ENCODE data around the gene PELI2.

Gene PELI2

DNA sequence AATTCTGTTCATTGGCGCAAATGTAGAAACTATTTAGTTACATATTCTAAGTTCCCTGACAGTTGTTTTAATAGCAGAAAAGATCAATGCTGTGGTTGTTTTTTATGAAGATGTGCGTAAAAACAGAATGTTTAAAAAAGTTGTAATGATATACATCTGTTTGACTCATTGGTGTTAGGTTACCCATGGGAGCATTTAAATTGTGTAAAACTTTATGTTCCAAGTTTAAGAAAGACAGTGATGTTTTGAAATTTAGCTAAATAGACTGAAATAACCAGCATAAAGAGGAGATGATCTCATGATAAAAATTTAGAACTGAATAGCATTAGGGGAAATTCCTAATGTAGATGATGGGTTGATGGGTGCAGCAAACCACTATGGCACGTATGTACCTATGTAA, 3.6 kb downstream of the PELI2 start:
- DNase-seq = no peak
- TF ChIP-seq, protein P1, sequence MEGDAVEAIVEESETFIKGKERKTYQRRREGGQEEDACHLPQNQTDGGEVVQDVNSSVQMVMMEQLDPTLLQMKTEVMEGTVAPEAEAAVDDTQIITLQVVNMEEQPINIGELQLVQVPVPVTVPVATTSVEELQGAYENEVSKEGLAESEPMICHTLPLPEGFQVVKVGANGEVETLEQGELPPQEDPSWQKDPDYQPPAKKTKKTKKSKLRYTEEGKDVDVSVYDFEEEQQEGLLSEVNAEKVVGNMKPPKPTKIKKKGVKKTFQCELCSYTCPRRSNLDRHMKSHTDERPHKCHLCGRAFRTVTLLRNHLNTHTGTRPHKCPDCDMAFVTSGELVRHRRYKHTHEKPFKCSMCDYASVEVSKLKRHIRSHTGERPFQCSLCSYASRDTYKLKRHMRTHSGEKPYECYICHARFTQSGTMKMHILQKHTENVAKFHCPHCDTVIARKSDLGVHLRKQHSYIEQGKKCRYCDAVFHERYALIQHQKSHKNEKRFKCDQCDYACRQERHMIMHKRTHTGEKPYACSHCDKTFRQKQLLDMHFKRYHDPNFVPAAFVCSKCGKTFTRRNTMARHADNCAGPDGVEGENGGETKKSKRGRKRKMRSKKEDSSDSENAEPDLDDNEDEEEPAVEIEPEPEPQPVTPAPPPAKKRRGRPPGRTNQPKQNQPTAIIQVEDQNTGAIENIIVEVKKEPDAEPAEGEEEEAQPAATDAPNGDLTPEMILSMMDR (IDR thresholded peaks at IDR 0.05) = no peak
- peaks cover 74% of the 10 kb centered on the region for H3K4me1 Mint-ChIP-seq
- peaks cover 7% of the 10 kb centered on the region for H3K27me3 Mint-ChIP-seq (ENCODE audit: low read depth, poor library complexity)
- no peaks in the 10 kb centered on the region for H3K36me3 Mint-ChIP-seq (ENCODE audit: low read depth)
- no peak overlapping the region for H3K27ac Mint-ChIP-seq
- no peak overlapping the region for H3K4me3 Mint-ChIP-seq
- H3K9me3 Mint-ChIP-seq = no peaks in the 10 kb centered on the region

DNA sequence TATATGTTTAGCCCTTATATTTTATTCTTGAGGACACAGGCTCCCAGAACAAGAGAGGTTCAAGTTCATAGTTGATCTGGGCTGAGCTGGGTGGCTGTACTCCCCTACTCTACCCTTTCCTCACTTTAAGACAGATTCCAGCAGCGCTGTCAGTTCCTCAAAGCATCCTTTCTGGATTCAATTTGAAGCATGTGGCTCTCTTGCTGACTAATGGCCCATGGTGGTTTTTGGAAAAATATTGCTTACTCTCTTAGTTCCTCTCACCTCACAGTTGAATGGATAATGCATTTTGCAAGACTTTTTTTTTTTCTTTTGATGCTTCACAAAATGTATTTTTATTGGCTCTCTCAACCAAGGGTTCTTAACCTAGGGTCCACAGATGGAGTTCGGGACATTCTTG, 4.1 kb downstream of the PELI2 start:
- no peaks in the 10 kb centered on the region for H3K36me3 Mint-ChIP-seq (ENCODE audit: low read depth)
- H3K4me3 Mint-ChIP-seq = no peak overlapping the region
- H3K4me1 Mint-ChIP-seq = peaks cover 74% of the 10 kb centered on the region
- no peak for DNase-seq
- no peak overlapping the region for H3K27ac Mint-ChIP-seq
- peaks cover 7% of the 10 kb centered on the region for H3K27me3 Mint-ChIP-seq (ENCODE audit: low read depth, poor library complexity)
- H3K9me3 Mint-ChIP-seq = no peaks in the 10 kb centered on the region
- TF ChIP-seq, protein P1 (IDR thresholded peaks at IDR 0.05) = no peak

DNA sequence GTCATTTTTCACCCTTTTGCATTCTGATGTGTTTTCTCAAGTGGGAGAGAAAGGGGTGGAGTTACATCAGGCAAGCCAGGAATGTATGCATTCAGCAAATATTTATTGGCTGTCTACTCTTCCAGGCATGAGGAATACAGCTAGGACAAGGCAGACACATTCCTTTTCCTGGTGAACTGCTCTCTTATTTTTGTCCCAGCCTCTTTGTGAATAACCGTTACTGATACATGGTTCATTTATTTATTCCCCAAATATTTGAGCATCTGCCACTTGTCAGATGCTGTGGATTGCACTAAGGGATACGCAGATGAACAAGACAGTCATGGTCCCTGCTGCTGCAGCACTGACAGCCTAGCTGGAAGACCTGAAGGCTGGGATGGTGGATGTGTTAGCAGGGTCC, 6.1 kb downstream of the PELI2 start:
- H3K4me1 Mint-ChIP-seq = peaks cover 95% of the 10 kb centered on the region
- no peak overlapping the region for H3K4me3 Mint-ChIP-seq
- H3K36me3 Mint-ChIP-seq (ENCODE audit: low read depth) = no peaks in the 10 kb centered on the region
- H3K27ac Mint-ChIP-seq = no peak overlapping the region
- H3K27me3 Mint-ChIP-seq (ENCODE audit: low read depth, poor library complexity) = peaks cover 7% of the 10 kb centered on the region
- no peak for DNase-seq
- no peaks in the 10 kb centered on the region for H3K9me3 Mint-ChIP-seq
- TF ChIP-seq, protein P1 (IDR thresholded peaks at IDR 0.05) = no peak

- Mint-ChIP-seq H3K4me3 (no peak overlapping the region), H3K36me3 (ENCODE audit: low read depth) (no peaks in the 10 kb centered on the region), H3K4me1 (peaks cover 93% of the 10 kb centered on the region), H3K9me3 (no peaks in the 10 kb centered on the region), H3K27ac (no peak overlapping the region), H3K27me3 (ENCODE audit: low read depth, poor library complexity) (peaks cover 2% of the 10 kb centered on the region)
- TF ChIP-seq, protein P1 (IDR thresholded peaks at IDR 0.05) = no peak
- DNase-seq = no peak
Measured at GRCh38 chr14:56125772-56126636, 7.8 kb downstream of the PELI2 start.

GRCh38 chr14:56126637-56126913, 8.4 kb downstream of the PELI2 start:
- Mint-ChIP-seq H3K27ac (no peak overlapping the region), H3K27me3 (ENCODE audit: low read depth, poor library complexity) (no peaks in the 10 kb centered on the region), H3K4me1 (peaks cover 93% of the 10 kb centered on the region), H3K36me3 (ENCODE audit: low read depth) (no peaks in the 10 kb centered on the region), H3K9me3 (no peaks in the 10 kb centered on the region), H3K4me3 (no peak overlapping the region)
- TF ChIP-seq, protein P1 (IDR thresholded peaks at IDR 0.05) = no peak
- no peak for DNase-seq

DNA sequence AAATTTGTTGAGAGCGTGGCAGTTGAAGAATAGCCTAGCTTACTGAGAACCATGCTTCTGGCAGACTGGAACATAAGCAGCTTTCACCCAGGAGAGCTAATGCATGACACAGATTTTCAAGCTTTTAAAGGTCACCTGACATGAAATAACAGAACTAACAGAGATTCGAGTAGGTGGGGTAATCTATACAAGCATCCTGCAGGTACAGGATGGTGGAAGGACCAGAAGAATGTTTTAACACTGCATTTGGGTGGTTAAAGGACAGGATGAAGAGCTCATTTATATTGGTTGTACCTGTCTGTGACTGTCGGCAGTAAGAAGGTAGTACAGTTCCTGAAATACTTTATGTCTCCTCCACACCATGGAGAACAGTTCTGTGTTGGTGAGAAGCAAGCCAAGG, 8.9 kb downstream of the PELI2 start:
- Mint-ChIP-seq H3K27me3 (ENCODE audit: low read depth, poor library complexity) (no peaks in the 10 kb centered on the region), H3K36me3 (ENCODE audit: low read depth) (no peaks in the 10 kb centered on the region), H3K27ac (no peak overlapping the region), H3K4me1 (peaks cover 95% of the 10 kb centered on the region), H3K9me3 (no peaks in the 10 kb centered on the region), H3K4me3 (no peak overlapping the region)
- DNase-seq = no peak
- TF ChIP-seq, protein P1 (IDR thresholded peaks at IDR 0.05) = no peak
